ENCODE data around the gene NANOS3. TPM values are rescaled to one million over a fixed set of nuclear protein-coding genes. Genes with fewer than 3 reads are reported as not detected.

Gene NANOS3
- total RNA-seq, 2 donors from 2014 or later = 0.64 TPM; not detected in 1

- H3K27me3 Mint-ChIP-seq (ENCODE audit: insufficient read depth) = no peaks in the 10 kb centered on the region
- Histone ChIP-seq H3K9me3 (ENCODE audit: control insufficient read depth, low read length) (peaks cover 14% of the 10 kb centered on the region), H3K36me3 (ENCODE audit: control insufficient read depth, insufficient read depth, low read length) (peaks cover 37% of the 10 kb centered on the region), H3K4me1 (ENCODE audit: control insufficient read depth, insufficient read depth, low read length) (no peaks in the 10 kb centered on the region), H3K27me3 (ENCODE audit: control insufficient read depth, insufficient read depth, low read length, poor library complexity, severe bottlenecking) (no peaks in the 10 kb centered on the region), H3K9ac (ENCODE audit: extremely low read depth, low read length, poor library complexity, severe bottlenecking) (no peak overlapping the region), H3K4me3 (ENCODE audit: low read length) (no peak overlapping the region), H3K27ac (ENCODE audit: low read depth, low read length) (no peak overlapping the region)
- TF ChIP-seq CTCF (conservative IDR thresholded peaks at IDR 0.05) = no peak
- H3K4me3 Mint-ChIP-seq = no peak overlapping the region
- H3K36me3 Mint-ChIP-seq (ENCODE audit: low read depth) = peaks cover 68% of the 10 kb centered on the region
- peaks cover 13% of the 10 kb centered on the region for H3K9me3 Mint-ChIP-seq
- no peak for DNase-seq
- WGBS, 2 experiments (ENCODE audit: insufficient coverage in 1 of 2, insufficient read length in 1 of 2) = 94 to 95% methylated on average over 13 to 14 of the region's 14 CpGs
- H3K4me1 Mint-ChIP-seq = no peaks in the 10 kb centered on the region
- H3K27ac Mint-ChIP-seq = no peak overlapping the region
These were observed 41.0 kb downstream of the NANOS3 start for GRCh38 chr19:13917888-13918406.

GRCh38 chr19:13918726-13919411, 41.9 kb downstream of the NANOS3 start:
- no peak for DNase-seq
- Histone ChIP-seq H3K27me3 (ENCODE audit: control insufficient read depth, insufficient read depth, low read length, poor library complexity, severe bottlenecking) (no peaks in the 10 kb centered on the region), H3K9me3 (ENCODE audit: control insufficient read depth, low read length) (peaks cover 14% of the 10 kb centered on the region), H3K36me3 (ENCODE audit: control insufficient read depth, insufficient read depth, low read length) (peaks cover 38% of the 10 kb centered on the region), H3K4me3 (ENCODE audit: low read length) (no peak overlapping the region), H3K4me1 (ENCODE audit: control insufficient read depth, insufficient read depth, low read length) (no peaks in the 10 kb centered on the region), H3K9ac (ENCODE audit: extremely low read depth, low read length, poor library complexity, severe bottlenecking) (no peak overlapping the region), H3K27ac (ENCODE audit: low read depth, low read length) (no peak overlapping the region)
- no peak for TF ChIP-seq CTCF (conservative IDR thresholded peaks at IDR 0.05)
- H3K4me3 Mint-ChIP-seq = no peak overlapping the region
- no peaks in the 10 kb centered on the region for H3K4me1 Mint-ChIP-seq
- 92 to 97% methylated on average over 21 to 32 of the region's 34 CpGs for WGBS, 2 experiments (ENCODE audit: insufficient coverage in 1 of 2, insufficient read length in 1 of 2)
- H3K27ac Mint-ChIP-seq = no peak overlapping the region
- H3K9me3 Mint-ChIP-seq = peaks cover 13% of the 10 kb centered on the region
- no peaks in the 10 kb centered on the region for H3K27me3 Mint-ChIP-seq (ENCODE audit: insufficient read depth)
- H3K36me3 Mint-ChIP-seq (ENCODE audit: low read depth) = peaks cover 75% of the 10 kb centered on the region

- no peak overlapping the region for H3K4me3 Mint-ChIP-seq
- H3K4me1 ChIP-seq (ENCODE audit: control insufficient read depth, insufficient read depth, low read length) = no peaks in the 10 kb centered on the region
- WGBS, 2 experiments (ENCODE audit: insufficient coverage in 1 of 2, insufficient read length in 1 of 2) = 94 to 100% methylated on average over 5 to 11 of the region's 11 CpGs
- H3K9me3 ChIP-seq (ENCODE audit: control insufficient read depth, low read length) = peaks cover 14% of the 10 kb centered on the region
- no peak for TF ChIP-seq CTCF (conservative IDR thresholded peaks at IDR 0.05)
- H3K36me3 Mint-ChIP-seq (ENCODE audit: low read depth) = peaks cover 78% of the 10 kb centered on the region
- no peaks in the 10 kb centered on the region for H3K4me1 Mint-ChIP-seq
- H3K27ac ChIP-seq (ENCODE audit: low read depth, low read length) = no peak overlapping the region
- DNase-seq = no peak
- no peaks in the 10 kb centered on the region for H3K27me3 ChIP-seq (ENCODE audit: control insufficient read depth, insufficient read depth, low read length, poor library complexity, severe bottlenecking)
- H3K9me3 Mint-ChIP-seq = peaks cover 13% of the 10 kb centered on the region
- H3K27me3 Mint-ChIP-seq (ENCODE audit: insufficient read depth) = no peaks in the 10 kb centered on the region
- peaks cover 47% of the 10 kb centered on the region for H3K36me3 ChIP-seq (ENCODE audit: control insufficient read depth, insufficient read depth, low read length)
- H3K27ac Mint-ChIP-seq = no peak overlapping the region
- no peak overlapping the region for H3K4me3 ChIP-seq (ENCODE audit: low read length)
- no peak overlapping the region for H3K9ac ChIP-seq (ENCODE audit: extremely low read depth, low read length, poor library complexity, severe bottlenecking)
These were observed 43.6 kb downstream of the NANOS3 start for GRCh38 chr19:13920524-13920923.

All from endodermal cell (in vitro differentiated cells).